Measurements from ENCODE around the gene CTIF.

DNA sequence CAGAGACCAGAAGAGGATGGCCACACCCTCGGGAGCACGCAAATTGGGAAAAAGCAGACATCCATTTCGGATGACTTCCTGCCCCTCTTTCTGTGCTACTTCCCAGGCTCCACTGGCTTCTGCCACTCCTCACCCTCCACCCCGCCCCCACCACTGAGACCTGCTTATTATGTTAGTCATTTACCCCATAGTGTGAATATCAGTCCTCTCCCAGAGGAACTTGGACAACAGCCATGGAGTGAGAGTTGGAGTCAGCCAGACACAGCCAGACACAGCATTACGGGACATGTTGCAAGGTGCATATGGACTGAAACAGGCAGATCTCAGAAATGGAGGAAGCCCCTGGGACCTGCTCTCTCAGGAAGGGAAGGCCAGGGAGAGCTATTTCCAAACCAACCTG lies 51.8 kb downstream of the CTIF start:
- TF ChIP-seq POLR2AphosphoS5 (IDR thresholded peaks at IDR 0.05; ENCODE audit: low read depth, low read length) = no peak
- no peak for TF ChIP-seq POLR2A (IDR thresholded peaks at IDR 0.05; ENCODE audit: low read depth, low read length)
